Muscle of back (tissue), 11 donors: ENCODE data around the gene RAB40C. TPM values are rescaled to one million over a fixed set of nuclear protein-coding genes. Genes with fewer than 3 reads are reported as not detected.

Experiments
- DNase-seq, 3 donors: peaks; one replicate each; pipeline versions ENCODE4 v3.0.0 to v3.0.0-alpha.2; 2013
- polyA plus RNA-seq, 10 donors: library from polyadenylated mRNA; unstranded; fragments of 120-200 nt; gene quantifications; one replicate each; pipeline ENCODE4 v1.2.1, GENCODE V29; 2013; ENCODE audit not compliant: insufficient read length in 10 of 10

The RAB40C gene
- polyA plus RNA-seq, 10 donors = 8.9 to 15.7 (median 10.8) TPM

GRCh38 chr16:666572-666971 lies 76.7 kb downstream of the RAB40C start:
- DNase-seq = no peak

DNA sequence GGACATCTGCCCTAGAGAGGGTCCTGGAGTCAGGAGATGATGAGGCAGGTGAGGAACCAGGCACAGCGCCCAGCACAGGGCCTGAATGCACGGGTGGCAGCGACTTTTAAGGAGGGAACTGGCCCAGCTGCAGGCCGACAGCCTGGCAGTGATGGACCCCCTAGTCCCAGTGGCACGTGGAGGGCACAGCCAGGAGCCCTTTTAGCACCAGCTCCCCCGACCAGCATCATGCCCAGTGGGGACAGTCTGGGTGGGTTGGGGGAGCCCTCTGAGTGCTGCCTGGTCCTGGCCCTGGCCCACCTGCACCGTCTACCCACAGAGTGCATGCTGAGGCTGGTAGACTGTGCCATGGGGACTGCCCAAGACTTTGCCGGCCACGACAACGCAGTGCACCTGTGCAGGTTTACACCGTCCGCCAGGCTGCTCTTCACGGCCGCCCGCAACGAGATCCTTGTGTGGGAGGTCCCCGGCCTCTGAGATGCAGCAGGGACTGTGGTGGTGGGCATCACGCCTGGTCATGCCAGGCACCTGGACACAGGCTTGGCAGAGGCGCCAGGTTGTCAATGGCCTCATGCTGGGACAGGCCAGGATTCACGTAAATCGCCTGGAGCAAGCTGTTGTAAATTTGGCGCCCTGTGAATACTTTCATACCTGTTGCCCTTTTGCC lies 77.4 kb downstream of the RAB40C start:
- no peak for DNase-seq

- DNase-seq = peak; percentile 90 to 96 (median 92)
These were observed 78.1 kb downstream of the RAB40C start, which contains the start of gene RHOT2 for GRCh38 chr16:667780-668518. Gene RHOT2, plus strand, starts transcription at chr16:668132. Its CDS starts 68 bp downstream, at chr16:668200.

- DNase-seq = no peak
These were observed 78.8 kb downstream of the RAB40C start for GRCh38 chr16:668519-669171.

- DNase-seq = no peak
These were observed 79.8 kb downstream of the RAB40C start for GRCh38 chr16:669666-670065.

- no peak for DNase-seq
These were observed 80.9 kb downstream of the RAB40C start for GRCh38 chr16:670485-671352.

- no peak for DNase-seq
These were observed 81.7 kb downstream of the RAB40C start for GRCh38 chr16:671353-672131.

- DNase-seq = no peak
These were observed 82.5 kb downstream of the RAB40C start for GRCh38 chr16:672371-672770.

- no peak for DNase-seq
These were observed 83.0 kb downstream of the RAB40C start for GRCh38 chr16:672851-673250.

GRCh38 chr16:673399-673991 lies 83.6 kb downstream of the RAB40C start:
- no peak for DNase-seq

GRCh38 chr16:674214-674881 lies 84.5 kb downstream of the RAB40C start:
- DNase-seq = no peak

DNA sequence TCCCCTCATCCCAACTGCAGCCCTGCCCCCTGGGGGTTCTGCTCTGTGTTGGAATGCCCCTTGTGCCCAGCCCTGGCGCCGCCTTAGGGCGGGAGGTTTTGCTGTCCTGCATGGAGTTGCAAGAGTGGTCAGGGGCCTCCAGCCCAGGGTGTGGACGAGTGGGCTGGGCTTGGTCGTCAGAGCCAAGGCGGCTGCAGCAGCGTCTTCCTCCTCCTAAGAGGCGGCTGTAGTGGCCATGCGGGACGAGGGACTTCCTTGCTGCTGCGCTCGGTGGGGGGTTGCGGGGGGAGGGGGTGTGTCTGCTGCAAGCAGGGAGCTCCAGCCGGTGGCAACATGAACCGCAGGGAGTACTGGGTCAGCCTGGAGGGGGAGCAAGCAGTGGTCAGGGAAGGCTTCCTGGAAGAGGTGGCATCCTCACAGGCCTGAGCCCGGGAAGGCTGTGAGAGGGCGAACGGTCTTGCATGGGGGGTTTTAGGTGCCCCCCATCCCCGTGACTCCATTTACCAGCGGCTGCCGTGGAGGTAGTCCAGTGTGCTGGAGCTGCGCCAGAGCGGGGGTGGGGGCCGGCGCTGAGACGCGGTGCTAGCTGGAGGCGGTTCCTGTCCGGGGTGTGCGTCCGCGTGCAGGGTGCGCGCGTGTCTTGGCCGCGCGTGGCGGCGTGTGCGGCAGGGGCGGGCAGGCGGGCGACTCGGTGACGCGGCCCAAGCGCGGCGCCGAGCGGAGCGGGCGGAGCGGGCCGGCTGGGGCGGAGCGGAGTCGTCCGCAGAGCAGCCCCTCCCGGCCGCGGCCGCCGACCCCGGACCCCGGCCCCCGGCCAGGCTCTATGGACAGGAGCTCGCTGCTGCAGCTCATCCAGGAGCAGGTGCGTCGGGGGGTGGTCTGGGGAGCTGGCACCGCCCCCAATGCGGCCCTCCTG lies 85.4 kb downstream of the RAB40C start, which contains the start of gene RHBDL1:
RHBDL1 (plus strand) TSS at position 704 of the 916 bp plus-strand sequence; CDS start at position 824, 120 bp downstream.
- DNase-seq = peak in 1 of 3 donors; percentile 49

- no peak for DNase-seq
These were observed 86.2 kb downstream of the RAB40C start for GRCh38 chr16:675884-676564.

GRCh38 chr16:676565-676902 lies 86.7 kb downstream of the RAB40C start:
- no peak for DNase-seq

DNA sequence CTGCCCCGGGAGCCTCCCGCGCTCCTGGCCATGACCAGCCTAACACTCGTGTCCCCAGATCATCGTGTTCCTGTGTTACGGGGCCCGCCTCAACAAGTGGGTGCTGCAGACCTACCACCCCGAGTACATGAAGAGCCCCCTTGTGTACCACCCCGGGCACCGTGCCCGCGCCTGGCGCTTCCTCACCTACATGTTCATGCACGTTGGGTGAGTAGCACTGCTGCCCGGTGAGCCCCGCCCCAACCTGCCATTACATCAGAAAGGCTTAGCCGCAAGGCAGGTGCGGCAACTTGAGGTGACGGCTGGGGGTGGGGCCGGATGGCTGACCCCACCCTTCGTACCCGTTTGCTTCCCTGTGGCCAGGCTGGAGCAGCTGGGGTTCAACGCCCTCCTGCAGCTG lies 87.0 kb downstream of the RAB40C start:
- DNase-seq = no peak

DNA sequence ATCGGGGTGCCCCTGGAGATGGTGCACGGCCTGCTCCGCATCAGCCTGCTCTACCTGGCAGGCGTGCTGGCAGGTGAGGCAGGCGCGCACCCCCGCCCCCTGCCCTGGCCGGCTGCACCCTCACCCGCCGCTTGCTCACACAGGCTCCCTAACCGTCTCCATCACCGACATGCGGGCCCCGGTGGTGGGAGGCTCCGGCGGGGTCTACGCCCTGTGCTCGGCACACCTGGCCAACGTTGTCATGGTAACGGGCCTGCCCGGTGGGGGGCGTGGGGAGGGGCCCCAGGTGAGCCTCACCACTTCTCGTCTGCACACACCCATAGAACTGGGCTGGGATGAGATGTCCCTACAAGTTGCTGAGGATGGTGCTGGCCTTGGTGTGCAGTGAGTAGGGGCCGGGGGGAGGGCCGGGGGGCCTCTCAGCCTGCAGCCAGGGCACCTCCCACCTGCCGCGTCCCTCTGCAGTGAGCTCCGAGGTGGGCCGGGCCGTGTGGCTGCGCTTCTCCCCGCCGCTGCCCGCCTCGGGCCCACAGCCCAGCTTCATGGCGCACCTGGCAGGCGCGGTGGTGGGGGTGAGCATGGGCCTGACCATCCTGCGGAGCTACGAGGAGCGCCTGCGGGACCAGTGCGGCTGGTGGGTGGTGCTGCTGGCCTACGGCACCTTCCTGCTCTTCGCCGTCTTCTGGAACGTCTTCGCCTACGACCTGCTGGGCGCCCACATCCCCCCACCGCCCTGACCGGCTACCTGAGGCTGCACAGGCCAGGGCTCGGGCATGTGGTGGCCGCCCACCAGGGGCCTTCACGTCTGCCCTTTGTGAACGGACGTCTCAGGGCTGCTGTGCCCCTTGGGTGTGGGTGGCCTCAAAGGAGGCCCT lies 87.7 kb downstream of the RAB40C start:
- no peak for DNase-seq

DNA sequence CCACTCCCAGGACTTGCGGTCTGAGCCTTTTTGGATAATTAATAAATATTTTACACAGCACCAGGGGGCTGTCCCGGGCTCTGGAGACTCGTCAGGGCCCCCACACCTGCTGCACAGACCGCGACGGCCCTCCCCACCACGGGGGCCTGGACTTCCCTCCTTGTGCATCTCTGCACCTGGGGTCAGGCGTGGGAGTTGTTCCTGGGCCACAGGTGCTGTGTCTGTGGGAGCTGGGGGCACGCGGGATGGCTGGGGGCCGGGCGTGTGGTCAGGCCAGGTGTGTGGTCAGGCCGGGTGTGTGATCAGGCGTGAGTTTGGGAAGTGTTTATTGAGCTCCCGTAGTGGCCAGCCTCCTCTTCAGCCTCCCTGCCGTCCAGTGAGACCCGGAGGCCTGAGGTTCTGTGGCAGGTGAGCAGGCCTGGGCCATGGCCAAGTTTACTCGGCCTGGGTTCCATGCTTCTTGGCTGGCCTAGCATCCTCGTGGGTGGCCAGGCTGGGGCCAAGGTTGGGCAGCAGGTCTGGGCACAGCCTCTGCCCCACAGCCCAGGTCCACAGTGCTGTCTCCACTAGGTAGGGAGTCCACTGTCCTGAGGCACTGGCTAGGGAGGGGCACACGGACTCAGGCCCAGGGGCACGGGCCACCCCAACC lies 88.5 kb downstream of the RAB40C start:
- DNase-seq = no peak
